Upper lobe of left lung (tissue), 6 donors: Measurements from ENCODE around the gene GFOD1. TPM values are rescaled to one million over a fixed set of nuclear protein-coding genes. Genes with fewer than 3 reads are reported as not detected.

Source experiments
- ATAC-seq, 2 donors: fragments of 200-7000 bp; cut with Tn5 transposase; one replicate each; pipeline ENCODE4 v1.9.1; 2022; ENCODE audit warnings: mild to moderate bottlenecking in 2 of 2, moderate library complexity in 2 of 2; ENCODE audit not compliant: low FRiP score in 2 of 2
- DNase-seq, 2 donors: peaks; one replicate each; pipeline ENCODE4 v3.0.0-alpha.2; 2019 to 2020
- H3K27ac ChIP-seq, 4 donors: fragments of 200-600 bp; sonication (generic); one replicate each; pipeline ENCODE4 v1.5.1; 2016 to 2019
- H3K27me3 ChIP-seq, 4 donors: fragments of 200-600 bp; sonication (generic); one replicate each; pipeline ENCODE4 v1.5.1; 2017 to 2019
- H3K36me3 ChIP-seq, 4 donors: fragments of 200-600 bp; sonication (generic); one replicate each; pipeline ENCODE4 v1.5.1; 2016 to 2019
- H3K4me1 ChIP-seq, 4 donors: fragments of 200-600 bp; sonication (generic); one replicate each; pipeline ENCODE4 v1.5.1; 2018 to 2019
- H3K4me3 ChIP-seq, 4 donors: fragments of 200-600 bp; sonication (generic); one replicate each; pipeline ENCODE4 v1.5.1; 2017 to 2019; ENCODE audit warnings: mild to moderate bottlenecking in 2 of 4, moderate library complexity in 1 of 4
- H3K9me3 ChIP-seq, 4 donors: fragments of 200-600 bp; sonication (generic); one replicate each; pipeline ENCODE4 v1.5.1; 2018 to 2019
- CTCF ChIP-seq, 6 experiments: fragments of 450-650 bp in 4 of 6; fragments of 200-600 bp in 2 of 6; sonication (generic) in 2 of 6; IDR thresholded peaks; one replicate each; pipeline ENCODE4 v1.5.1; 2016 to 2019; ENCODE audit warnings: antibody characterized with exemption in 6 of 6
- EP300 ChIP-seq, 4 donors: sonication (generic); formaldehyde crosslinking; IDR thresholded peaks; one replicate each; pipeline ENCODE4 v1.5.1; 2017; ENCODE audit warnings: antibody characterized with exemption in 4 of 4, control low read depth in 2 of 4
- POLR2A ChIP-seq, 4 donors: fragments of 450-650 bp; IDR thresholded peaks; one replicate each; pipeline ENCODE4 v1.5.1; 2016 to 2017; ENCODE audit warnings: antibody characterized with exemption in 4 of 4, mild to moderate bottlenecking in 2 of 4
- POLR2AphosphoS5 ChIP-seq, 2 donors: sonication (generic); formaldehyde crosslinking; IDR thresholded peaks; one replicate each; pipeline ENCODE4 v1.5.1; 2017; ENCODE audit warnings: antibody characterized with exemption in 2 of 2
- WGBS, 2 donors: methylation state at CpG; one replicate each; pipeline ENCODE4 v1.1.5; 2017 to 2018; 5-methylcytosine and 5-hydroxymethylcytosine counted together
- total RNA-seq, 6 donors: library from RNA; depleted of rRNA in 4 of 6; stranded (reverse); fragments of >200 nt in 4 of 6; gene quantifications; one replicate each; pipeline versions ENCODE4 v1.1.0 to v1.2.1, GENCODE V29; 2016 to 2021
- donor health status: DM: no; HTN: no; CAD: no; lungs with moderate emphysema.
- donor health status: DM: no; HTN: yes; CAD: no; lungs with severe emphysema.

The GFOD1 gene
- total RNA-seq, 6 donors from 2014 or later: 22.8 to 37.7 (median 25.8) TPM

GRCh38 chr6:13367396-13367795 lies 120.0 kb downstream of the GFOD1 start:
- DNase-seq: no peak
- ATAC-seq: no peak
- Histone ChIP-seq H3K4me1 (peaks cover 4 to 15% (median 10%) of the 10 kb centered on the region in 4 donors), H3K9me3 (no peaks in the 10 kb centered on the region), H3K27me3 (no peaks in the 10 kb centered on the region), H3K27ac (peak overlapping the region in 2 of 4 donors; percentile 2 to 6), H3K4me3 (no peak overlapping the region), H3K36me3 (peaks cover 0 to 21% (median 14%) of the 10 kb centered on the region in 4 donors)
- no peak for TF ChIP-seq CTCF (IDR thresholded peaks at IDR 0.05)
- no peak for TF ChIP-seq POLR2A (IDR thresholded peaks at IDR 0.05)
- no peak for TF ChIP-seq EP300 (IDR thresholded peaks at IDR 0.05)
- no peak for TF ChIP-seq POLR2AphosphoS5 (IDR thresholded peaks at IDR 0.05)
- 24 to 54% methylated on average over 3 of the region's 3 CpGs for WGBS, 2 donors

GRCh38 chr6:13365320-13365719 lies 122.1 kb downstream of the GFOD1 start:
- Histone ChIP-seq H3K27me3 (no peaks in the 10 kb centered on the region), H3K36me3 (peaks cover 0 to 21% (median 14%) of the 10 kb centered on the region in 4 donors), H3K27ac (no peak overlapping the region), H3K9me3 (no peaks in the 10 kb centered on the region), H3K4me1 (peaks cover 9 to 22% (median 10%) of the 10 kb centered on the region in 4 donors), H3K4me3 (no peak overlapping the region)
- no peak for TF ChIP-seq POLR2A (IDR thresholded peaks at IDR 0.05)
- DNase-seq: peak in 1 of 2 donors; percentile 78
- no peak for ATAC-seq
- WGBS, 2 donors: 94 to 97% methylated on average over 38 to 39 of the region's 39 CpGs

GRCh38 chr6:13364842-13365241 lies 122.6 kb downstream of the GFOD1 start:
- H3K4me3 ChIP-seq: no peak overlapping the region
- H3K27ac ChIP-seq: no peak overlapping the region
- H3K27me3 ChIP-seq: no peaks in the 10 kb centered on the region
- H3K36me3 ChIP-seq: peaks cover 0 to 21% (median 14%) of the 10 kb centered on the region in 4 donors
- peaks cover 9 to 25% (median 10%) of the 10 kb centered on the region in 4 donors for H3K4me1 ChIP-seq
- DNase-seq (peak in 1 of 2 donors; percentile 75), ATAC-seq (peak in 1 of 2 donors; percentile 9)
- TF ChIP-seq EP300 (IDR thresholded peaks at IDR 0.05) (no peak), POLR2AphosphoS5 (IDR thresholded peaks at IDR 0.05) (no peak)
- H3K9me3 ChIP-seq: no peaks in the 10 kb centered on the region
- WGBS, 2 donors: 95 to 100% methylated on average over 1 to 30 of the region's 34 CpGs

GRCh38 chr6:13362412-13362811 lies 125.0 kb downstream of the GFOD1 start:
- Histone ChIP-seq H3K36me3 (peaks cover 0 to 27% (median 14%) of the 10 kb centered on the region in 4 donors), H3K9me3 (no peaks in the 10 kb centered on the region), H3K27ac (no peak overlapping the region), H3K4me3 (no peak overlapping the region), H3K27me3 (no peaks in the 10 kb centered on the region), H3K4me1 (peaks cover 0 to 17% (median 4%) of the 10 kb centered on the region in 4 donors)
- WGBS, 2 donors: 72 to 73% methylated on average over 5 of the region's 5 CpGs
- TF ChIP-seq POLR2AphosphoS5 (IDR thresholded peaks at IDR 0.05): peak in 1 of 2 donors; percentile 21
- no peak for TF ChIP-seq EP300 (IDR thresholded peaks at IDR 0.05)
- DNase-seq (no peak), ATAC-seq (no peak)

GRCh38 chr6:13360671-13361540 lies 126.5 kb downstream of the GFOD1 start:
- no peak for TF ChIP-seq EP300 (IDR thresholded peaks at IDR 0.05)
- TF ChIP-seq CTCF (IDR thresholded peaks at IDR 0.05): no peak
- TF ChIP-seq POLR2A (IDR thresholded peaks at IDR 0.05): no peak
- TF ChIP-seq POLR2AphosphoS5 (IDR thresholded peaks at IDR 0.05): no peak
- WGBS, 2 donors: 71 to 80% methylated on average over 6 of the region's 6 CpGs
- Histone ChIP-seq H3K36me3 (peaks cover 0 to 27% (median 14%) of the 10 kb centered on the region in 4 donors), H3K27ac (peak overlapping the region in 1 of 4 donors; percentile 48), H3K9me3 (no peaks in the 10 kb centered on the region), H3K27me3 (no peaks in the 10 kb centered on the region), H3K4me1 (peaks cover 0 to 14% (median 4%) of the 10 kb centered on the region in 4 donors), H3K4me3 (no peak overlapping the region)
- DNase-seq (no peak), ATAC-seq (no peak)

- Histone ChIP-seq H3K27me3 (no peaks in the 10 kb centered on the region), H3K36me3 (peaks cover 0 to 14% (median 2%) of the 10 kb centered on the region in 4 donors), H3K9me3 (no peaks in the 10 kb centered on the region), H3K4me1 (peaks cover 14 to 26% (median 19%) of the 10 kb centered on the region in 4 donors), H3K27ac (no peak overlapping the region), H3K4me3 (no peak overlapping the region)
- 86 to 88% methylated on average over 6 of the region's 6 CpGs for WGBS, 2 donors
- no peak for TF ChIP-seq POLR2A (IDR thresholded peaks at IDR 0.05)
- no peak for TF ChIP-seq POLR2AphosphoS5 (IDR thresholded peaks at IDR 0.05)
- no peak for TF ChIP-seq CTCF (IDR thresholded peaks at IDR 0.05)
- no peak for DNase-seq
- no peak for ATAC-seq
These were observed 128.1 kb downstream of the GFOD1 start for GRCh38 chr6:13359287-13359686.
